ENCODE results near the gene CD83. TPM values are rescaled to one million over a fixed set of nuclear protein-coding genes. Genes with fewer than 3 reads are reported as not detected.

The CD83 gene
- total and polyA plus RNA-seq, 9 of the 15 experiments (the other 6 are each of a cell fraction or from before 2014, with no cell fraction given) = 2.5 to 4.1 (median 3.4) TPM

DNA sequence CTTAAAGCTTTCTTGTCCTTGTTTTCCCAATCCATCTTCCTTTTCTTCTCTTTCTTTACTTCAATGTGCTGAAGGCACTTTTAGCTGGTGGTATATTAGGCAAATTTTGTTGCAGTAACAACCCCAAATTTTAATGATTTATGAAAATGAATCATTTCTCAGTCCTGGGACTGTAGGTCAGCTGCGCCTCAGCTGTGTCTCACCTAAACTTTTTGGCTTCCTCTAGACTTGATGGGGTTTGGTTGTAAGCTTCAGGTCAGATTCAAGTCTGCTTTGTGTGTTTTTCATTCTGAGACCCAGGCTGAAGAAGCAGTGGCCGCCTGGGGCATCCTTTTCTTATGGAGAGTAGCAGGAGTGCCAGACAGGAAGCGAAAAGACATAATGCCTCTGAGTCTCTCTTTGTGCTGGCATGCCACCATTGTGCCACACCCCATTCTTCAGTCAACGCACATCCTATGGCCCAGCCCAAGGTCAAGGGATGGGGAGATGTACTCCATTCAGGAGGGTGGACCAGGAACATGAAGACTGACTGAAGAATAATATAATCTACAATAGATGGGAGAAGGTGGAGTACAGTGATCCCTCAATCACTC, 28.9 kb upstream of the CD83 start:
- peaks cover 4 to 9% of the 10 kb centered on the region in 2 experiments for H3K4me1 ChIP-seq (replicated peaks in 1 of 2; ENCODE audit: control insufficient read depth in 2 of 2, insufficient read depth in 2 of 2, low read length in 2 of 2)
- FAIRE-seq = no peak
- no peaks in the 10 kb centered on the region for H3K36me3 ChIP-seq (ENCODE audit: control insufficient read depth, insufficient read depth, low read length)
- no peaks in the 10 kb centered on the region for H3K79me2 ChIP-seq (ENCODE audit: control insufficient read depth, insufficient read depth, low read length)
- ChIA-PET POLR2A (interaction anchor here (1.0 to 1.1 kb wide), 2 partner anchors 10 to 13 kb away, joined by 3 read pairs; no protein-coding TSS in a partner anchor), CTCF (ENCODE audit: low intra/inter-chr PET ratio) (no interaction called here)
- 21% methylated on average over 4 of the region's 4 CpGs for WGBS (ENCODE audit: insufficient coverage, low coverage, missing lambda C conversion rate)
- BruUV-seq (replicated peaks) = no TSS peak
- no peak overlapping the region for H3K4me2 ChIP-seq (ENCODE audit: insufficient read depth, low read length)
- no peak overlapping the region for H2AFZ ChIP-seq (ENCODE audit: low read depth, low read length)
- no peak for DNase-seq (ENCODE audit: extremely low read depth in 1 of 4, low spot score in 3 of 4)
- no peaks in the 10 kb centered on the region for H4K20me1 ChIP-seq (replicated peaks; ENCODE audit: control insufficient read depth, insufficient read depth, low read length)
- H3K27ac ChIP-seq (ENCODE audit: extremely low read depth, low read depth, low read length) = no peak overlapping the region
- TF ChIP-seq MECOM (CRISPR knock-in tag; IDR thresholded peaks at IDR 0.05) = no peak
- TF ChIP-seq TOE1 (IDR thresholded peaks at IDR 0.05; ENCODE audit: borderline replicate concordance) = no peak
- TF ChIP-seq TOE1 (CRISPR knock-in tag; IDR thresholded peaks at IDR 0.05; ENCODE audit: borderline replicate concordance, low read depth) = no peak
- TF ChIP-seq SRSF9 (IDR thresholded peaks at IDR 0.05; ENCODE audit: borderline replicate concordance, low read depth, low read length) = no peak
- TF ChIP-seq, protein P1, sequence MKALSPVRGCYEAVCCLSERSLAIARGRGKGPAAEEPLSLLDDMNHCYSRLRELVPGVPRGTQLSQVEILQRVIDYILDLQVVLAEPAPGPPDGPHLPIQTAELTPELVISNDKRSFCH (CRISPR knock-in tag; IDR thresholded peaks at IDR 0.05) = no peak
- TF ChIP-seq, protein P1 (tag; IDR thresholded peaks at IDR 0.05) = no peak
- no peak for TF ChIP-seq SREBF2 (CRISPR knock-in tag; IDR thresholded peaks at IDR 0.05)
- TF ChIP-seq, protein P2, sequence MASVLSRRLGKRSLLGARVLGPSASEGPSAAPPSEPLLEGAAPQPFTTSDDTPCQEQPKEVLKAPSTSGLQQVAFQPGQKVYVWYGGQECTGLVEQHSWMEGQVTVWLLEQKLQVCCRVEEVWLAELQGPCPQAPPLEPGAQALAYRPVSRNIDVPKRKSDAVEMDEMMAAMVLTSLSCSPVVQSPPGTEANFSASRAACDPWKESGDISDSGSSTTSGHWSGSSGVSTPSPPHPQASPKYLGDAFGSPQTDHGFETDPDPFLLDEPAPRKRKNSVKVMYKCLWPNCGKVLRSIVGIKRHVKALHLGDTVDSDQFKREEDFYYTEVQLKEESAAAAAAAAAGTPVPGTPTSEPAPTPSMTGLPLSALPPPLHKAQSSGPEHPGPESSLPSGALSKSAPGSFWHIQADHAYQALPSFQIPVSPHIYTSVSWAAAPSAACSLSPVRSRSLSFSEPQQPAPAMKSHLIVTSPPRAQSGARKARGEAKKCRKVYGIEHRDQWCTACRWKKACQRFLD (CRISPR knock-in tag; IDR thresholded peaks at IDR 0.05) = no peak
- no peak for TF ChIP-seq JUNB (CRISPR knock-in tag; conservative IDR thresholded peaks at IDR 0.05)
- TF ChIP-seq, protein P3, sequence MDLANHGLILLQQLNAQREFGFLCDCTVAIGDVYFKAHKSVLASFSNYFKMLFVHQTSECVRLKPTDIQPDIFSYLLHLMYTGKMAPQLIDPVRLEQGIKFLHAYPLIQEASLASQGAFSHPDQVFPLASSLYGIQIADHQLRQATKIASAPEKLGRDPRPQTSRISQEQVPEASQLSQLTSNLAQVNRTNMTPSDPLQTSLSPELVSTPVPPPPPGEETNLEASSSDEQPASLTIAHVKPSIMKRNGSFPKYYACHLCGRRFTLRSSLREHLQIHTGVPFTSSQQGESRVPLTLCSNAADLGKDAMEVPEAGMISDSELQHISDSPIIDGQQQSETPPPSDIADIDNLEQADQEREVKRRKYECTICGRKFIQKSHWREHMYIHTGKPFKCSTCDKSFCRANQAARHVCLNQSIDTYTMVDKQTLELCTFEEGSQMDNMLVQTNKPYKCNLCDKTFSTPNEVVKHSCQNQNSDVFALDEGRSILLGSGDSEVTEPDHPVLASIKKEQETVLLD (IDR thresholded peaks at IDR 0.05) = no peak
- no peak for TF ChIP-seq ZBTB17 (CRISPR knock-in tag; IDR thresholded peaks at IDR 0.05)
- TF ChIP-seq TRIM24 (IDR thresholded peaks at IDR 0.05) = no peak
- in situ Hi-C loops (cut with MboI) = no loop called here
- peaks cover 4 to 13% of the 10 kb centered on the region in 2 experiments; a peak in 1 of 5 replicates for H3K27me3 ChIP-seq (ENCODE audit: control insufficient read depth in 2 of 2, insufficient read depth in 2 of 2, low read length in 2 of 2)
- no peaks in the 10 kb centered on the region; the same call in 1 of the 2 replicates for H3K9me3 ChIP-seq (replicated peaks; ENCODE audit: control insufficient read depth, insufficient read depth, low read depth, low read length)
- H3K9me1 ChIP-seq (ENCODE audit: control insufficient read depth, insufficient read depth, low read length) = no peaks in the 10 kb centered on the region
- no peak overlapping the region for H3K4me3 ChIP-seq
- no peak for ATAC-seq
- intact Hi-C loops (cut with micrococcal nuclease) = no loop called here
- H3K9ac ChIP-seq (ENCODE audit: insufficient read depth in 1 of 2, low read depth in 2 of 2, low read length in 2 of 2) = no peak overlapping the region

Data from K562 (cell line).